Measurements from ENCODE around the gene KRTAP5-8. TPM values are rescaled to one million over a fixed set of nuclear protein-coding genes. Genes with fewer than 3 reads are reported as not detected.

Gene KRTAP5-8
- total RNA-seq, 4 donors from 2014 or later = 5.8 to 6.0 TPM; not detected in 2

DNA sequence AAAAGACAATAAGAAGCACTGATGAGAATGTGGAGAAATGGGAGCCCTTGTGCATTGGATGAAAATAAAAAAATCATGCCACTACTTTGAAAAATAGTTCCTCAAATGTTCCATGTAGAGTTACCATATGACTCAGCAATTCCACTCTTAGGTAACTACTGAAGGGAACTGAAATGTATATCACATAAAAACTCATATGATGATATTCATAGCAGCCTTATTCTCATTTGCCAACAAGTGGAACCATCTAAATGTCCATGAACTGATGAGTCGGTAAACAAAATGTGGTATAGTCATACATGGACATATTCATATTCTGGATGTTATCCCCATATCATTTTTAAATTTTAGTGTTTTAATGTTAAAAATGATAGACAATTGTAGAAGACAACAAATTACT, 13.9 kb downstream of the KRTAP5-8 start:
- no peaks in the 10 kb centered on the region for H3K4me1 ChIP-seq
- no peak overlapping the region for H3K27ac ChIP-seq
- H3K9me3 ChIP-seq = no peaks in the 10 kb centered on the region
- no peak for TF ChIP-seq POLR2A (IDR thresholded peaks at IDR 0.05)
- TF ChIP-seq, protein P1, sequence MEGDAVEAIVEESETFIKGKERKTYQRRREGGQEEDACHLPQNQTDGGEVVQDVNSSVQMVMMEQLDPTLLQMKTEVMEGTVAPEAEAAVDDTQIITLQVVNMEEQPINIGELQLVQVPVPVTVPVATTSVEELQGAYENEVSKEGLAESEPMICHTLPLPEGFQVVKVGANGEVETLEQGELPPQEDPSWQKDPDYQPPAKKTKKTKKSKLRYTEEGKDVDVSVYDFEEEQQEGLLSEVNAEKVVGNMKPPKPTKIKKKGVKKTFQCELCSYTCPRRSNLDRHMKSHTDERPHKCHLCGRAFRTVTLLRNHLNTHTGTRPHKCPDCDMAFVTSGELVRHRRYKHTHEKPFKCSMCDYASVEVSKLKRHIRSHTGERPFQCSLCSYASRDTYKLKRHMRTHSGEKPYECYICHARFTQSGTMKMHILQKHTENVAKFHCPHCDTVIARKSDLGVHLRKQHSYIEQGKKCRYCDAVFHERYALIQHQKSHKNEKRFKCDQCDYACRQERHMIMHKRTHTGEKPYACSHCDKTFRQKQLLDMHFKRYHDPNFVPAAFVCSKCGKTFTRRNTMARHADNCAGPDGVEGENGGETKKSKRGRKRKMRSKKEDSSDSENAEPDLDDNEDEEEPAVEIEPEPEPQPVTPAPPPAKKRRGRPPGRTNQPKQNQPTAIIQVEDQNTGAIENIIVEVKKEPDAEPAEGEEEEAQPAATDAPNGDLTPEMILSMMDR (IDR thresholded peaks at IDR 0.05) = no peak
- DNase-seq = no peak
- no peak overlapping the region for H3K4me3 ChIP-seq
- H3K27me3 ChIP-seq = no peaks in the 10 kb centered on the region
- H3K36me3 ChIP-seq = no peaks in the 10 kb centered on the region

DNA sequence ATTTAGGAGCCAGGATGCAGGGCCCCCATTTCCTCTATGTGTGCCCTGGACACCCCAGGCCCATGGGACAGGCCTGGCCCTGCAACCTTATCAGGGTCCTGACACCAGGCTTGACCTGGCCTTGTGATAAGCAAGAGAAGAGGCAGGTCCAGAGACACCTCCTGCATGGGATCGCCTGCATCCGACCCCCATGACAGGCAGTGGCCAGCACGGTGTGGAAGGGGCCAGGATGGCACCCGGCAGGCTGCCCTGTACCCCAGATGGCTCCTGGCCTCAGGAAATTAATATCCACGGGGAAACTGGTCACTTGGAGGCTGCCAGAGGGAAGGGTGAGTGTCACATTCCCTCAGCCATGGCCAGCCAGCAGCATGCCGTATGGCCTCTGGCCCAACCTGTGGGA, 17.2 kb downstream of the KRTAP5-8 start:
- Histone ChIP-seq H3K27ac (no peak overlapping the region), H3K36me3 (no peaks in the 10 kb centered on the region), H3K4me3 (no peak overlapping the region), H3K27me3 (no peaks in the 10 kb centered on the region), H3K9me3 (no peaks in the 10 kb centered on the region), H3K4me1 (no peaks in the 10 kb centered on the region)
- DNase-seq = no peak
- no peak for TF ChIP-seq POLR2A (IDR thresholded peaks at IDR 0.05)
- TF ChIP-seq, protein P1 (IDR thresholded peaks at IDR 0.05) = no peak

DNA sequence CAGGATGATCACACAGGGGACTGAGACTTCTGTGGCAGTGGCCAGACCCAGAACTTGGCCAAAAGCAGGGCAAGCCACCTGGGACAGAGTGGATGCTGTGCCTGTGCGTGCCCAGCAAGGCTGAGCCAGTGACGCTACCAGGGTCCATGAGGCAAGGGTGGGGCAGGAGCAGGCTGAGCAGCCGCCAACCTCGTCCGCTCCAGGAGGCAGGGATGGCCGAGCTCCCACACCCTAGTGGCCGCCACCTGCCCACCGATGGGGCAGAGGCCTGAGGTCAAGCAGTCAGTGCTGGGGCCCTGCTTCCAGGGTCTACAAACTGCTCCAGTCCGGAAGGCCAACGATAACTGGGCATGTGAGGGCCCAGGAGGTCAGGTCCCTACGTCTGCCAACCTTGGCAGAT, 17.7 kb downstream of the KRTAP5-8 start:
- TF ChIP-seq POLR2A (IDR thresholded peaks at IDR 0.05) = no peak
- TF ChIP-seq, protein P1 (IDR thresholded peaks at IDR 0.05) = no peak
- H3K4me1 ChIP-seq = no peaks in the 10 kb centered on the region
- H3K4me3 ChIP-seq = no peak overlapping the region
- H3K9me3 ChIP-seq = no peaks in the 10 kb centered on the region
- H3K27me3 ChIP-seq = no peaks in the 10 kb centered on the region
- no peak for DNase-seq
- no peaks in the 10 kb centered on the region for H3K36me3 ChIP-seq
- H3K27ac ChIP-seq = no peak overlapping the region

DNA sequence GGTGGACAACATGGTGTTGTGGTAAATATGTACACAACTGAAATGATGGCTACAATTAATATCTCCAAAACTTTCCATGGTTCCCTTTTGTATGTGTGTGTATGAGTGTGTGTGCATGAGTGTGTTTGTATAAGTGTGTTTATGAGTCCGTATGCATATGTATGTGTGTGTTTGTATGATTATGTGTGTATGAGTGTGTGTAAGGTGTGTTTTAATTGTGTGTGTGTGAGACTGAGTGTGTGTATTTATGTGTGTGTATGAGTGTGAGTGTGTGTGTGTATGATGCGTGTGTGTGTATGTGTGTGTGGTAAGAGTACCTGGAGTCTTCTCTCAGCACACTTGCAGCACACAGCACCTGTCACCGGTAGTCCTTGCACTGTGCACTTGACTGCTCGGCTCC, 18.2 kb downstream of the KRTAP5-8 start:
- no peaks in the 10 kb centered on the region for H3K9me3 ChIP-seq
- no peak for DNase-seq
- H3K36me3 ChIP-seq = no peaks in the 10 kb centered on the region
- no peaks in the 10 kb centered on the region for H3K4me1 ChIP-seq
- no peak overlapping the region for H3K27ac ChIP-seq
- no peak overlapping the region for H3K4me3 ChIP-seq
- no peaks in the 10 kb centered on the region for H3K27me3 ChIP-seq
- TF ChIP-seq POLR2A (IDR thresholded peaks at IDR 0.05) = no peak
- TF ChIP-seq, protein P1 (IDR thresholded peaks at IDR 0.05) = no peak

DNA sequence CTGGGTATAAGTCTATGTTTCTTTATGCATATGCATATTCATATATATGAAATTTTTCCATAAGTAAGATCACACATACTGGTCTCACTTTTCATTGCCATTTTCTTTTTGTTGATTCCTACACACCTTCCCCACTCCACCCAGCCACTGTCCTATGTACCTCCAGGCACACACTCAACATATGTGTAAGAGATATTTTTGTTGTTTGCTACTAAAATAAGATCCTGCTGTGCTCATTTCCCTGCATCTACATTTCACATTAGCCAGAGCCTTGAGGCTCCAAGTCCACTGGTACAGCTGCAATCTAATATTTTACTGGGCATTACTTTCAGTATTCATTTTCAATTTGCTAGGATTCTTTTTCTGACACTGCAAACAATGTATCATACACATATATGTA, 19.4 kb downstream of the KRTAP5-8 start:
- no peaks in the 10 kb centered on the region for H3K9me3 ChIP-seq

More for the DNA sequence above, 19.4 kb downstream of the KRTAP5-8 start:
- no peak overlapping the region for H3K27ac ChIP-seq
- H3K27me3 ChIP-seq = no peaks in the 10 kb centered on the region
- TF ChIP-seq, protein P1 (IDR thresholded peaks at IDR 0.05) = no peak
- TF ChIP-seq POLR2A (IDR thresholded peaks at IDR 0.05) = no peak
- no peak overlapping the region for H3K4me3 ChIP-seq
- no peak for DNase-seq
- no peaks in the 10 kb centered on the region for H3K36me3 ChIP-seq
- H3K4me1 ChIP-seq = no peaks in the 10 kb centered on the region

Measured in Peyer's patch (tissue), 4 donors.